ENCODE measurements around the gene IRX4. TPM values are rescaled to one million over a fixed set of nuclear protein-coding genes. Genes with fewer than 3 reads are reported as not detected.

The IRX4 gene
- total RNA-seq, 1 donor from 2014 or later: 0.92 TPM

GRCh38 chr5:1911773-1912235, 29.1 kb upstream of the IRX4 start:
- DNase-seq (ENCODE audit: low read depth): no peak
- TF ChIP-seq, protein P1, sequence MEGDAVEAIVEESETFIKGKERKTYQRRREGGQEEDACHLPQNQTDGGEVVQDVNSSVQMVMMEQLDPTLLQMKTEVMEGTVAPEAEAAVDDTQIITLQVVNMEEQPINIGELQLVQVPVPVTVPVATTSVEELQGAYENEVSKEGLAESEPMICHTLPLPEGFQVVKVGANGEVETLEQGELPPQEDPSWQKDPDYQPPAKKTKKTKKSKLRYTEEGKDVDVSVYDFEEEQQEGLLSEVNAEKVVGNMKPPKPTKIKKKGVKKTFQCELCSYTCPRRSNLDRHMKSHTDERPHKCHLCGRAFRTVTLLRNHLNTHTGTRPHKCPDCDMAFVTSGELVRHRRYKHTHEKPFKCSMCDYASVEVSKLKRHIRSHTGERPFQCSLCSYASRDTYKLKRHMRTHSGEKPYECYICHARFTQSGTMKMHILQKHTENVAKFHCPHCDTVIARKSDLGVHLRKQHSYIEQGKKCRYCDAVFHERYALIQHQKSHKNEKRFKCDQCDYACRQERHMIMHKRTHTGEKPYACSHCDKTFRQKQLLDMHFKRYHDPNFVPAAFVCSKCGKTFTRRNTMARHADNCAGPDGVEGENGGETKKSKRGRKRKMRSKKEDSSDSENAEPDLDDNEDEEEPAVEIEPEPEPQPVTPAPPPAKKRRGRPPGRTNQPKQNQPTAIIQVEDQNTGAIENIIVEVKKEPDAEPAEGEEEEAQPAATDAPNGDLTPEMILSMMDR (IDR thresholded peaks at IDR 0.05; ENCODE audit: insufficient read depth, low read length, poor library complexity, severe bottlenecking): no peak
- H3K4me3 ChIP-seq (ENCODE audit: low read depth, low read length): no peak overlapping the region
- H3K36me3 ChIP-seq (ENCODE audit: control insufficient read depth, insufficient read depth, low read length): no peaks in the 10 kb centered on the region
- H3K27me3 ChIP-seq (ENCODE audit: control insufficient read depth, insufficient read depth, low read length): no peaks in the 10 kb centered on the region

DNA sequence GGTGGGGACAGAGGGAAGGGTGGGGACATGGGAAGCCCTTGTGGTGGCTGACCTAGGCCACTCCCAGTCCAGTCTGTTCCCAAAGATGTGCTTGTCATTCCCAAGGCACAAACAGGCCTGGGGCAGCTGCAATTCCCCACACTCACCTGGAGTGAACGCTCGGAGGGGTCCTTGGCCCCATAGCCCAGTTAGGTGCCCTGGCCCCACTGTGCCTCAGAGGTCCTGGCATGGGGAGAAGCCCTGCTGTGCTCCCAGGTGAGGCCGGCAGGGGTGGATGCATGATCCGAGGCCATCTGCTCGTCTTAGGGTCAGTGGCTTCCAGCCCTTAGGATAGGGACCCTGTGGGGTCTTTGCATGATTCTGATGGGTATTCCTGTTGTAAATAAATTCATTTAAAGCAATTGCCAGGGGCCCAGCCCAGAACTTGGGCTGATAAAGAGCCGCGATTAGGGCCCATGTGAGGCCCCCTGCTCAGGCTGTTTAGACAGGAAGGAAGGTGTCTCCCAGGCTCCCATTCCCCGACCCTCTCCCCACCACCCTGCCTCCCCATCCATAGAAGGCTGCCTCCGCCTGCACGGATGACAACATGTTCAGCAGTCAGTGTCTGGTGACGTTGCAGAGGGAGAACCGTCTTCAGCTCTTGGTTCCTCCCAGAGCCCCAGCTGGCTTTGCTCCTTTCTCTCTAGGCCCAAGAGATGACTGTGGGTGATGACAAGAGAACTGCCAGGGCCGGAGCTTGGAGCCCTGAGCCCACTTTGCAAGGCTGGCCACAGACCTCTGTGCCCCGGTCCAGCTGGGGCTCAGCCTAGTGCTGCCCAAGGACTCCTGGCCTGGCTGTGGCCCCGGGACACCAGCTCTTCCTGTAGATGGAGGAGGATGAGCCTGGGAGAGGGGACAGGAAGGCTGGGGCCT, 28.4 kb upstream of the IRX4 start:
- TF ChIP-seq, protein P1 (IDR thresholded peaks at IDR 0.05; ENCODE audit: insufficient read depth, low read length, poor library complexity, severe bottlenecking): no peak
- H3K27me3 ChIP-seq (ENCODE audit: control insufficient read depth, insufficient read depth, low read length): no peaks in the 10 kb centered on the region

GRCh38 chr5:1910081-1910760, 27.5 kb upstream of the IRX4 start:
- no peaks in the 10 kb centered on the region for H3K27me3 ChIP-seq (ENCODE audit: control insufficient read depth, insufficient read depth, low read length)
- H3K4me3 ChIP-seq (ENCODE audit: low read depth, low read length): no peak overlapping the region
- no peak for DNase-seq (ENCODE audit: low read depth)
- H3K36me3 ChIP-seq (ENCODE audit: control insufficient read depth, insufficient read depth, low read length): no peaks in the 10 kb centered on the region
- TF ChIP-seq, protein P1 (IDR thresholded peaks at IDR 0.05; ENCODE audit: insufficient read depth, low read length, poor library complexity, severe bottlenecking): no peak

More for the DNA sequence above, 28.4 kb upstream of the IRX4 start:
- H3K4me3 ChIP-seq (ENCODE audit: low read depth, low read length): no peak overlapping the region
- no peaks in the 10 kb centered on the region for H3K36me3 ChIP-seq (ENCODE audit: control insufficient read depth, insufficient read depth, low read length)
- DNase-seq (ENCODE audit: low read depth): no peak

GRCh38 chr5:1909346-1909985, 26.7 kb upstream of the IRX4 start:
- TF ChIP-seq, protein P1 (IDR thresholded peaks at IDR 0.05; ENCODE audit: insufficient read depth, low read length, poor library complexity, severe bottlenecking): no peak
- no peak for DNase-seq (ENCODE audit: low read depth)
- no peaks in the 10 kb centered on the region for H3K27me3 ChIP-seq (ENCODE audit: control insufficient read depth, insufficient read depth, low read length)
- no peaks in the 10 kb centered on the region for H3K36me3 ChIP-seq (ENCODE audit: control insufficient read depth, insufficient read depth, low read length)
- no peak overlapping the region for H3K4me3 ChIP-seq (ENCODE audit: low read depth, low read length)

- H3K27me3 ChIP-seq (ENCODE audit: control insufficient read depth, insufficient read depth, low read length): no peaks in the 10 kb centered on the region
- H3K4me3 ChIP-seq (ENCODE audit: low read depth, low read length): no peak overlapping the region
- H3K36me3 ChIP-seq (ENCODE audit: control insufficient read depth, insufficient read depth, low read length): no peaks in the 10 kb centered on the region
- TF ChIP-seq, protein P1 (IDR thresholded peaks at IDR 0.05; ENCODE audit: insufficient read depth, low read length, poor library complexity, severe bottlenecking): no peak
- no peak for DNase-seq (ENCODE audit: low read depth)
These were observed 26.2 kb upstream of the IRX4 start for GRCh38 chr5:1908931-1909330.
